NCI-H2107 treated with DMSO at 0.1 percent for 48 hours (cell line): ENCODE data around the gene FAM240A.
"Not testable (repeated sequence)": the region's sequence is repeated elsewhere in the genome, so short reads cannot be mapped to it uniquely, and the experiment has no call there.

Experiments
- DNase-seq: peaks from one replicate; lab custom pipeline; 2025; ENCODE audit not compliant: unreplicated experiment; lab: John Stamatoyannopoulos, UW

The FAM240A gene

GRCh38 chr3:46612324-46612723 lies at the start of gene FAM240A:
Gene FAM240A, plus strand, starts transcription at chr3:46612525. Its CDS starts 159 bp downstream, at chr3:46612684.
- DNase-seq, result peak; percentile 7

- DNase-seq, result no peak
Measured at GRCh38 chr3:46564190-46565021, 47.9 kb upstream of the FAM240A start.

- no peak for DNase-seq
Measured at GRCh38 chr3:46565077-46565476, 47.2 kb upstream of the FAM240A start.

- no peak for DNase-seq
Measured at GRCh38 chr3:46565607-46566039, 46.7 kb upstream of the FAM240A start.

GRCh38 chr3:46566040-46566641 lies 46.2 kb upstream of the FAM240A start, which contains the start of gene LRRC2:
Gene LRRC2, minus strand, starts transcription at chr3:46566302. Its CDS starts 14,711 bp downstream, at chr3:46551591.
- DNase-seq, result peak; percentile 11

- DNase-seq, result no peak
Measured at GRCh38 chr3:46571684-46572083, 40.6 kb upstream of the FAM240A start.

GRCh38 chr3:46573701-46574100 lies 38.6 kb upstream of the FAM240A start:
- no peak for DNase-seq

- no peak for DNase-seq
Measured at GRCh38 chr3:46574243-46574646, 38.1 kb upstream of the FAM240A start.

GRCh38 chr3:46574881-46575576 lies 37.3 kb upstream of the FAM240A start:
- DNase-seq, result no peak

GRCh38 chr3:46575577-46576222 lies 36.6 kb upstream of the FAM240A start:
- DNase-seq, result no peak

GRCh38 chr3:46576386-46576785 lies 35.9 kb upstream of the FAM240A start:
- DNase-seq, result no peak

GRCh38 chr3:46576879-46577278 lies 35.4 kb upstream of the FAM240A start:
- DNase-seq, result no peak

GRCh38 chr3:46577580-46578249 lies 34.6 kb upstream of the FAM240A start:
- DNase-seq, result not testable (repeated sequence)

GRCh38 chr3:46578973-46579755 lies 33.2 kb upstream of the FAM240A start:
- DNase-seq, result no peak

GRCh38 chr3:46579756-46580286 lies 32.5 kb upstream of the FAM240A start:
- DNase-seq, result no peak

GRCh38 chr3:46580675-46581074 lies 31.6 kb upstream of the FAM240A start:
- no peak for DNase-seq

- DNase-seq, result no peak
Measured at GRCh38 chr3:46584598-46585467, 27.5 kb upstream of the FAM240A start.

GRCh38 chr3:46585799-46586693 lies 26.3 kb upstream of the FAM240A start:
- no peak for DNase-seq
